NOMO-1 treated with dmso at 0.1 percent for 144 hours (cell line): ENCODE results near the gene CNTNAP4.

Source experiments
- DNase-seq: peaks from one replicate; lab custom pipeline; 2025; ENCODE audit not compliant: unreplicated experiment; lab: John Stamatoyannopoulos, UW

Gene CNTNAP4

GRCh38 chr16:76276745-76277438 lies at the start of gene CNTNAP4:
TSS of gene CNTNAP4 (plus strand) at chr16:76277401. CDS start at chr16:76277663, 262 bp downstream.
- no peak for DNase-seq

- DNase-seq = no peak
Observed at GRCh38 chr16:76228546-76229146, 48.6 kb upstream of the CNTNAP4 start.

- DNase-seq = no peak
Observed at GRCh38 chr16:76232704-76233103, 44.5 kb upstream of the CNTNAP4 start.

GRCh38 chr16:76235025-76235424 lies 42.2 kb upstream of the CNTNAP4 start:
- DNase-seq = no peak

GRCh38 chr16:76235426-76235825 lies 41.8 kb upstream of the CNTNAP4 start:
- no peak for DNase-seq

- no peak for DNase-seq
Observed at GRCh38 chr16:76237471-76237870, 39.7 kb upstream of the CNTNAP4 start.

- no peak for DNase-seq
Observed at GRCh38 chr16:76241755-76242154, 35.4 kb upstream of the CNTNAP4 start.

GRCh38 chr16:76243620-76244019 lies 33.6 kb upstream of the CNTNAP4 start:
- DNase-seq = no peak

GRCh38 chr16:76246587-76246986 lies 30.6 kb upstream of the CNTNAP4 start:
- no peak for DNase-seq

GRCh38 chr16:76265434-76266045 lies 11.7 kb upstream of the CNTNAP4 start:
- no peak for DNase-seq

GRCh38 chr16:76268824-76269223 lies 8.4 kb upstream of the CNTNAP4 start:
- DNase-seq = no peak

- no peak for DNase-seq
Observed at GRCh38 chr16:76277460-76278030, 344 bp downstream of the CNTNAP4 start.

GRCh38 chr16:76278086-76278485 lies 885 bp downstream of the CNTNAP4 start:
- no peak for DNase-seq

GRCh38 chr16:76278980-76279379 lies 1.8 kb downstream of the CNTNAP4 start:
- DNase-seq = no peak

GRCh38 chr16:76280421-76281215 lies 3.4 kb downstream of the CNTNAP4 start:
- DNase-seq = no peak

- DNase-seq = no peak
Observed at GRCh38 chr16:76287466-76287865, 10.3 kb downstream of the CNTNAP4 start.

- DNase-seq = no peak
Observed at GRCh38 chr16:76292218-76292617, 15.0 kb downstream of the CNTNAP4 start.

- DNase-seq = no peak
Observed at GRCh38 chr16:76293980-76294379, 16.8 kb downstream of the CNTNAP4 start.

GRCh38 chr16:76294396-76295214 lies 17.4 kb downstream of the CNTNAP4 start:
- no peak for DNase-seq

GRCh38 chr16:76297941-76298340 lies 20.7 kb downstream of the CNTNAP4 start:
- DNase-seq = no peak
